Panc1 (cell line): Measurements from ENCODE around the gene SC5D.

Source experiments
- CTCF ChIP-seq: fragments of 450-650 bp; IDR thresholded peaks from 2 replicates; pipeline ENCODE4 v1.5.1; 2017; ENCODE audit warnings: mild to moderate bottlenecking
- POLR2AphosphoS5 ChIP-seq: IDR thresholded peaks from 2 replicates; pipeline ENCODE4 v1.6.1; 2012; ENCODE audit warnings: mild to moderate bottlenecking, low read depth, low read length, moderate library complexity
- REST ChIP-seq, 2 experiments: IDR thresholded peaks; 2 replicates each; pipeline ENCODE4 v1.6.1; 2011 to 2012; ENCODE audit warnings: low read depth in 2 of 2, control low read depth in 1 of 2, low read length in 1 of 2, mild to moderate bottlenecking in 1 of 2, moderate library complexity in 1 of 2; ENCODE audit not compliant: insufficient read depth in 1 of 2
- TCF7L2 ChIP-seq: IDR thresholded peaks from 2 replicates; pipeline ENCODE4 v1.6.1; 2011; ENCODE audit warnings: mild to moderate bottlenecking, low read depth, low read length, inconsistent platforms

GRCh38 chr11:121244884-121245283, 47.7 kb upstream of the SC5D start:
- TF ChIP-seq CTCF (no peak), POLR2AphosphoS5 (no peak), REST (IDR thresholded peaks at IDR 0.05; ENCODE audit: insufficient read depth in 1 of 2, low read depth in 2 of 2, low read length in 1 of 2) (no peak), TCF7L2 (no peak)
